ENCODE results near the gene DNAH7. TPM values are rescaled to one million over a fixed set of nuclear protein-coding genes. Genes with fewer than 3 reads are reported as not detected.

Gene DNAH7
- total RNA-seq, 2 experiments from 2014 or later: 0.07 TPM

- no peaks in the 10 kb centered on the region for H3K4me1 Mint-ChIP-seq (ENCODE audit: low read depth)
- ATAC-seq (no peak), DNase-seq (no peak)
- no peaks in the 10 kb centered on the region for H3K27me3 Mint-ChIP-seq
- H3K4me3 Mint-ChIP-seq: no peak overlapping the region
- peaks cover 27% of the 10 kb centered on the region for H3K9me3 Mint-ChIP-seq
- ChIA-PET POLR2A (no interaction called here), CTCF (interaction anchor here (0.6 to 0.8 kb wide), 2 partner anchors 20 to 297 kb away, joined by 3 to 4 read pairs; no protein-coding TSS in a partner anchor)
- H3K36me3 Mint-ChIP-seq (ENCODE audit: low read depth): no peaks in the 10 kb centered on the region
- intact Hi-C loops (cut with micrococcal nuclease): no loop called here
- H3K27ac Mint-ChIP-seq: no peak overlapping the region
- TF ChIP-seq CTCF (IDR thresholded peaks at IDR 0.05): no peak
Observed at GRCh38 chr2:195759877-195760276, 308.8 kb downstream of the DNAH7 start.

GRCh38 chr2:195758846-195759245 is 309.8 kb downstream of the DNAH7 start:
- TF ChIP-seq CTCF (IDR thresholded peaks at IDR 0.05): no peak
- Mint-ChIP-seq H3K27me3 (no peaks in the 10 kb centered on the region), H3K4me1 (ENCODE audit: low read depth) (no peaks in the 10 kb centered on the region), H3K27ac (no peak overlapping the region), H3K9me3 (peaks cover 22% of the 10 kb centered on the region), H3K36me3 (ENCODE audit: low read depth) (no peaks in the 10 kb centered on the region), H3K4me3 (no peak overlapping the region)
- ChIA-PET POLR2A (no interaction called here), CTCF (no interaction called here)
- ATAC-seq: no peak
- DNase-seq: no peak
- intact Hi-C loops (cut with micrococcal nuclease): no loop called here

- H3K9me3 Mint-ChIP-seq: peaks cover 6% of the 10 kb centered on the region
- no peak overlapping the region for H3K4me3 Mint-ChIP-seq
- H3K27me3 Mint-ChIP-seq: no peaks in the 10 kb centered on the region
- no peak for ATAC-seq
- DNase-seq: no peak
- intact Hi-C loops (cut with micrococcal nuclease): no loop called here
- TF ChIP-seq CTCF (IDR thresholded peaks at IDR 0.05): no peak
- CTCF ChIA-PET: no interaction called here
- no peaks in the 10 kb centered on the region for H3K36me3 Mint-ChIP-seq (ENCODE audit: low read depth)
- POLR2A ChIA-PET: interaction anchor here (0.5 kb wide), 1 partner anchor 302 kb away, joined by 3 read pairs; no protein-coding TSS in a partner anchor
- no peak overlapping the region for H3K27ac Mint-ChIP-seq
- no peaks in the 10 kb centered on the region for H3K4me1 Mint-ChIP-seq (ENCODE audit: low read depth)
Observed at GRCh38 chr2:195756218-195756942, 312.3 kb downstream of the DNAH7 start.

GRCh38 chr2:195741191-195741590 is 327.4 kb downstream of the DNAH7 start:
- H3K4me3 Mint-ChIP-seq: no peak overlapping the region
- H3K9me3 Mint-ChIP-seq: no peaks in the 10 kb centered on the region
- CTCF ChIA-PET: interaction anchor here (1.0 to 1.6 kb wide), 2 partner anchors 197 to 326 kb away, joined by 3 to 4 read pairs; no protein-coding TSS in a partner anchor
- DNase-seq (no peak), ATAC-seq (no peak)
- POLR2A ChIA-PET: no interaction called here
- no peaks in the 10 kb centered on the region for H3K4me1 Mint-ChIP-seq (ENCODE audit: low read depth)
- no peaks in the 10 kb centered on the region for H3K27me3 Mint-ChIP-seq
- H3K36me3 Mint-ChIP-seq (ENCODE audit: low read depth): peaks cover 30% of the 10 kb centered on the region
- no peak for TF ChIP-seq CTCF (IDR thresholded peaks at IDR 0.05)
- intact Hi-C loops (cut with micrococcal nuclease): no loop called here
- no peak overlapping the region for H3K27ac Mint-ChIP-seq

- Mint-ChIP-seq H3K36me3 (ENCODE audit: low read depth) (peaks cover 40% of the 10 kb centered on the region), H3K4me3 (no peak overlapping the region), H3K27me3 (no peaks in the 10 kb centered on the region), H3K4me1 (ENCODE audit: low read depth) (no peaks in the 10 kb centered on the region), H3K9me3 (no peaks in the 10 kb centered on the region), H3K27ac (no peak overlapping the region)
- ChIA-PET POLR2A (no interaction called here), CTCF (no interaction called here)
- DNase-seq (no peak), ATAC-seq (no peak)
- intact Hi-C loops (cut with micrococcal nuclease): no loop called here
- TF ChIP-seq CTCF (IDR thresholded peaks at IDR 0.05): no peak
Observed at GRCh38 chr2:195737511-195738325, 330.9 kb downstream of the DNAH7 start.

Measured in activated CD8-positive, alpha-beta T cell treated with anti-CD3 and anti-CD28 coated beads for 36 hours (primary cell).